Renal cortical epithelial cell (primary cell): ENCODE results near the gene APOBEC3H. TPM values are rescaled to one million over a fixed set of nuclear protein-coding genes. Genes with fewer than 3 reads are reported as not detected.

Experiments
- DNase-seq: peaks from one replicate; pipeline ENCODE4 v3.0.0-alpha.2; 2011; ENCODE audit warnings: low read depth
- total RNA-seq: library from RNA; depleted of rRNA; stranded (reverse); fragments of >200 nt; gene quantifications from 2 replicates; pipeline ENCODE4 v1.2.3, GENCODE V29; 2014

The APOBEC3H gene
- total RNA-seq, 1 donor from 2014 or later: 0.65 TPM

- peak; percentile 43 for DNase-seq
Observed at GRCh38 chr22:39110631-39111561, 13.9 kb downstream of the APOBEC3H start.

DNA sequence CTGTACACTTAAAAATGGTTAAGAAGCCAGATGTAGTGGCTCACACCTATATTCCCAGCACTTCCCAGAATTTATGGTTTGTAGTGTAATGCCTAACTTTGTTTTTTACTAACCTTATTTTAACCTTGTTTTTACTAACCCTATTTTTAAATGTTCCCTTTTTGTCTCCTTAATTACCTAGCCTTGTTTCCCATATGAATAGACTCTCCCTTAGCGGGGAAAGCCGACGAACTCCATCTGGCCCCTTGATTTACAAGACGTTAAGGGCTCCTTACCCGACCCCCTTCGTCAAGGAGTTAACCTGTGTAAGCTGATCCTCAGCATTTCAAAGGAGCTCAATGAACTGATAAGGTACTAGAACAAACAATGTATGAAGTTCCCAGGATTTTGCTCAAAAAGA is 17.1 kb downstream of the APOBEC3H start:
- no peak for DNase-seq

GRCh38 chr22:39115570-39115969 is 18.5 kb downstream of the APOBEC3H start:
- no peak for DNase-seq

DNA sequence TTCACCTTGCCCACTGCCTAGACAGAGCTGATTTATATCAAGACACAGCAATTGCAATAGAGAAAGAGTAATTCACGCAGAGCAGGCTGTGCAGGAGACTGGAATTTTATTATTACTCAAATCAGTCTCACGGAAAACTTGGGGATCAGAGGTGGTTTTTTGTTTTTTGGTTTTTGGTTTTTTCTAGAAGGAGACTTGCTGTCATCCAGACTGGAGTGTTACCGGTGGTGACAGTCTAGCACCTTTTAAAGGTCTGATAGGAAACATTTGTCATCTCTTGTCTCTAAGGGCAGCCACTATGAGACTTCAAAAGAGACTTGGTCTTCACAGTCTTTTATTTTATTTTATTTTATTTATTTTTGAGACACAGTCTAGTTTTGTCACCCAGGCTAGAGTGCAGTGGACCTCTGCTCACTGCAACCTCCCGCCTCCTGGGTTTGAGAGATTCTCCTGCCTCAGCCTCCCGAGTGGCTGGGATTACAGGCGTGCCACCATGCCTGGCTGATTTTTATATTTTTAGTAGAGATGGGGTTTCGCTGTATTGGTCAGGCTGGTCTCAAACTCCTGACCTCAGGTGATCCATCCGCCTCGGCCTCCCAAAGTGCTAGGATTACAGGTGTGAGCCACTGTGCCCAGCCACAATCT is 19.1 kb downstream of the APOBEC3H start:
- no peak for DNase-seq

GRCh38 chr22:39117585-39118191 is 20.6 kb downstream of the APOBEC3H start:
- DNase-seq: peak; percentile 72

- DNase-seq: no peak
Observed at GRCh38 chr22:39120983-39121382, 23.9 kb downstream of the APOBEC3H start.

- no peak for DNase-seq
Observed at GRCh38 chr22:39122772-39123470, 25.9 kb downstream of the APOBEC3H start.

- no peak for DNase-seq
Observed at GRCh38 chr22:39123751-39124581, 26.9 kb downstream of the APOBEC3H start.

DNA sequence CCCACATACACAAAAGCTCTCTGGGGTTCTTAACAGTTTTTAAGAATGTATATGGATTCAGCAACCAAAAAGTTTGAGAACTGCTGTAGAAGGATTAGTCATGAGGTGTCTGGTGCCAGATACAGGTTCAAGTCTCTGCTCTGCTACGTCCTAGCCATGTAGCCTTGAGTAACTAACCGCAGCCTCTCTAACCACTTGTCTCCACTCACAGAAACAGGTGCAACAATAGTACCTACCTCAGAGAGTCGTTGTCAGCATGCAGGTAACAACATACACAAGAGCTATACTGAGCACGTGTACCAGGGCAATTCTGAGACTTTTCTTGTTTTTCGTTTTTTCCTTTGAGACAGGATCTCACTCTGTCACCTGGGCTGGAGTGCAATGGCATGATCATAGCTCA is 28.6 kb downstream of the APOBEC3H start:
- DNase-seq: no peak

GRCh38 chr22:39128508-39128907 is 31.5 kb downstream of the APOBEC3H start:
- no peak for DNase-seq

DNA sequence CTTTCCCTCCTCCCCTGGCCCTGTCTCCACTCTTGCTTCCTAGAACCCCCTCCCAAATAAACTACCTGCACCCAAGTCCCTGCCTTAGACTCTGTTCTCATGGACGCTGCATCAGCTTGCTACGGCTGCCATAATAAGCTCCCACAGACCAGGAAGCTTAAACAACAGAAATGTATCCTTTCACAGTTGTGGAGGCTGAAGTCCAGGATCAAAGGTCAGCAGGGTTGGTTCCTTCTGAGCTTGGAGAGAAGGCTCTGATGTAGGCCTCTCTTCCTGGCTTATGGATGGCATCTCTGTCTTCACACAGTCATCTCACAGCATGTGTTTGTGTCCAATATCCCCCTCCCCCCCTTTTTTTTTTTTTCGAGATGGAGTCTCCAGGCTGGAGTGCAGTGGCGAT is 32.0 kb downstream of the APOBEC3H start:
- DNase-seq: no peak

- no peak for DNase-seq
Observed at GRCh38 chr22:39129746-39130145, 32.7 kb downstream of the APOBEC3H start.

DNA sequence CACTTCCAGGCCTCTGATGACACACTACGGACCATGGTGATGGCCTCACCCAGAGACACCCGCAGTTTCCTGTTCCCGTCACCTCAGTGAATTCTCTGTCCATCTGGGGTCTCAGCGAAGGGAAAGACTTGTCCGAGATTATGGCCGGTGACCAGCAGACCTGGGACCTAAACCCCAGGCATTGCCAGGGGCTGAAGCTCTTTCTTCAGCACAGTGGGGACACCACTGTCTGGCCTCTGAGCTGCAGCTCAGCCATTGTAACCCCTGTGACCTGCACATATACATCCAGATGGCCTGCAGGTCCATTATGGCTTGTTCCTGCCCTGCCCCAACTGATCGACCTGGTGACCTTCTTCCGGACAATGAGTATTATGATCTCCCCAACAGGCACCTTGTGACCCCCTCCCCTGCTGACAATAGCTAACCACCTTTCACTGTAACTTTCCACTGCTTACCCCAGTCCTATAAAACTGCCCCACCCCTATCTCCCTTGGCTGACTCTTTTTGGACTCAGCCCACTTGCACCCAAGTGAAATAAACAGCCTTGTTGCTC is 33.2 kb downstream of the APOBEC3H start:
- DNase-seq: no peak

GRCh38 chr22:39130892-39131855 is 34.1 kb downstream of the APOBEC3H start:
- DNase-seq: peak; percentile 65

GRCh38 chr22:39132281-39132680 is 35.2 kb downstream of the APOBEC3H start:
- DNase-seq: no peak

DNA sequence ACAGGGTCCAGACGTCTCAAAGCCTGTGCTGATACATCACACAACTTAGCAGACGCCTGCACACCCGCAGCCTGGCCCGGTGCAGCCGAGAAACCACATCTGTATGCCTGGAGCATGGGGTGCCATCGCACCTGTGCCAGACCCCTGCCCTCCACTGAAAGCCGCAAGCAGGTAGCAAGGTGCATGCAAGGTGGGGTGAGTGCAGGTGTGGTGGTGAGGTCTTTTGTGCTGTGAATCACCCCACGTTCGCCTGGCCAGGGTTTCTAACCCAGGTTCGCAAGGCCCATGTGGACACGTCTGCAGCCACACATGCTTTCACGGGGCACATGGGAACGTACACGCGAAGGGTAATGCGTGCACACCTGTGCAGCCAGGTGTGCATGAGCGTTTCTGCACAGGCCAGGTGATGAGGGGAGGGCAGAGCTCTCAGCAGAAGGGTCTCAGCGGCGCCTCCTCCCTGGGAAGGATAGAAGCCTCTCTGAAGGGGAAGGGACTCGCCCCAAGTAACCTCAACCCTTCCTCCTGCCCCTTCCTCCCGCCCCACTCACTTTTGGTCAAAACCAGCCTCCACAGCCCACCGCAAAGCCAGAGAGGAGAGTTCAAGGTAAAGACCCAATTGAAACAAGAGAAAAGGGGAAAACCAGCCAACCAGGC is 36.0 kb downstream of the APOBEC3H start:
- DNase-seq: no peak

GRCh38 chr22:39133871-39134270 is 36.8 kb downstream of the APOBEC3H start:
- no peak for DNase-seq

DNA sequence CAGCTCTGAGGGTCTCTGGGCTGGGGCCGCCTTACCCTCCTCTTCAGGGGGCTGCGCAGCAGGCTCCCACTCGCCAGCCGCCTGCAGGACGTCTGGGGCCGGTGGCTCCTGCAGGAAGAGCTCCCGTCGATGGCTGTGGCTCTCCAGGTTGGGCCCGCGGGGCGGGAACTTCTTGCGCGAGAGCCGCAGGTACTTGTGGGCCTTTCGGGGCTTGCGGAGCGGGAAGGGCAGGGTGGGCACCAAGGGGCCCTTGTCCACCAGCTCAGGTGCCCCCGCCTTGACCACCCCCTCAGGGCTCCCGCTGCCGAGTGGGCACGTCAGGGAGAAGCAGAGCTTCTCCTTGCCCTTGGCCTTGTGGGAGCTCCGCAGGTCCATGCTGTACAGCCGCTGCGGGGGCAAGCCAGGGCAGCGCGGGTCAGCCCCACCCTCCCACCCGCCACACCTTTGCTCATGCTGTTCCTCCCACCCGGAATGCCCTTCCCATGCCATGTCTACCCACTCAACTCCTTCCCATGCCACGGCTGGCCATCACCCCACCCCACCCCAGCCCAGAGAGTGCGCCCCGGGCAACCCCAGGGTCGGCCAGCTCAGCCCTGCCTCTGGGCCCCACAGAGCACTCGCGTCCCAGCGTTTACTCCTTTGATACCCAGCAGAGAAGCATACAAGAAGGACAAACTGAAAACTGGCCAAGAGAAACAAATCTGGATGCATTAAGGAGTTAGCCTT is 37.5 kb downstream of the APOBEC3H start:
- DNase-seq: no peak
